CD4-positive, alpha-beta T cell treated with Interleukin-6 for 4 hours (primary cell): ENCODE results near the gene STK25.

ENCODE experiments used
- DNase-seq: peaks from one replicate; pipeline ENCODE4 v3.0.0-alpha.2; 2020; ENCODE audit warnings: mixed read lengths

The STK25 gene

DNA sequence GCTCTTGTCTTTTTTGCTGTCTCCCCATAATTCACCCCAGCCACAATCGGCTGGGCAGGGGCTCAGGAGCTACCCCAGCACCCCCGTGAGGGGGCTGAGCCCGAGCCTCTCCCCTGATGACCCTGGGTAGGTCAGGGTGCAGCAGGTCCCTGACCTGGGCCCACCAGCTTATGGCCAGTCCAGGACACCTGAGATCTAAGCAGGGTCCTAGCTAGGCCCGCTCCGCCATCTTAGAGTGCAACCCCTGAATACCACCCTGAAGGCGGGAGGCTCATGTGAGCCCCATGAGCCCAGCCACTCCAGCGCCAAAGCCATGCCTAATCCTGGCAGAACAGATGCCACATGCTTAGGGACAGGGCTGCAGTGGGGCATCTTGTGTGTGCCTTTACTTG, 16.2 kb downstream of the STK25 start:
- no peak for DNase-seq

DNA sequence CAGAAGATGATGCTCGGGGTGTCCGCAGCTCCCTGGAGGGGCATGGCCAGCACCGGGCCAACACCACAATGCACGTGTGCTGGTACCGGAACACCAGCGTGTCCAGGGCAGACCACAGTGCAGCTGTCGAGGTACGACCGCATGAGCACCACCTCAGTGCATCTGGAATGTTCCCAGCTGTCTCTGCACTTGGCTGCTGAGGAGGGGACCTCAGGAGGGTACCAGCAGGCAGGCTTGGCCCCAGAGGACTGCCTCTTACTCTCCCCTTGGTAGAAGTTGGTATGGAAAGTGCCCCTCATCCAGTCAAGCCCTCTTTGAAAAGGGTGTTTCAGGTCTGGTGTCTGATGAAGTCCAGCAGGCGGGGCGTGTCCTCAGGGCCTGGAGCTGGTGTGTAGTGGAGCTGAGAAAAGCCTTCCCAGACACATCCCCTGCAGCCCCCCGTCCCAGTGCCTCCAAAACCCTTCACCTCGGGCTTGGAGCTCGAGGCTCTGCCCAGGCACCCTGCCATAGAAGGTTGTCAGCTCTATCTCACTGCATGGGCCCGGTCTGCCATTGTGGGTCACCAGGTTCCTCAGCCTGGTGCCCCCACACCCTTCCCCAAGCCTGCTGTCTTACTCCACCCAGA, 16.7 kb downstream of the STK25 start:
- no peak for DNase-seq

DNA sequence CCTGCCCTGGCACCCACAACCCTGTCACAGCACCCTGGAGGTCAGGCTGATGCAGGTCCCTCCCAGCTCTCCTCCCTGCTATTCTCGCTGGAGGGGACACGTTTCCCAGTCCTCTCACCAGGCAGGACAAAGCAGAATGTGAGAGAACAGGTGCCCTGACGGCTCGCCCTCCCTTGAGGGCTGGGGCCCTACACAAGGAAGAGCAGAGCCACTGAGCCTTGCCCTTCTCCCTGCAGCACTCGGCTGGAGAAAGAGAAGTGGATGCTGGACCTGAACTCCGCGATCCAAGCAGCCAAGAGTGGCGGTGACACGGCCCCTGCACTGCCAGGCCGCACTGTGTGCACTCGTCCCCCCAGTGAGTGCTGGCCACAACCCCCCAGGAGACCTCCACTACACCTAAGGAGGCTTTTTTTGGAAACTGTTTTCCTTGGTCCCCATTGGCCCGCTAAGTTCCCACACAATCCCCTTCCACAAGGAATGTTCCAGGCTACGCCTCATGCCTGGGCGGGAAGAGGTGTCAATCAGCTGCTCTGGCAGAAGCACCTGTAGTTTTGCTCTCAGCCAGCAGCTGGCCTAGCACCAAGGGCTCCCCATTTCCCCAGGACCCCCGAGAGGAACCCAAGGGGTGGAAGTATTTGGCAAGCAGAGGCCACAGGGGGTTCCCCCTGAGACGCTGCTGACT, 17.4 kb downstream of the STK25 start:
- DNase-seq, result no peak

DNA sequence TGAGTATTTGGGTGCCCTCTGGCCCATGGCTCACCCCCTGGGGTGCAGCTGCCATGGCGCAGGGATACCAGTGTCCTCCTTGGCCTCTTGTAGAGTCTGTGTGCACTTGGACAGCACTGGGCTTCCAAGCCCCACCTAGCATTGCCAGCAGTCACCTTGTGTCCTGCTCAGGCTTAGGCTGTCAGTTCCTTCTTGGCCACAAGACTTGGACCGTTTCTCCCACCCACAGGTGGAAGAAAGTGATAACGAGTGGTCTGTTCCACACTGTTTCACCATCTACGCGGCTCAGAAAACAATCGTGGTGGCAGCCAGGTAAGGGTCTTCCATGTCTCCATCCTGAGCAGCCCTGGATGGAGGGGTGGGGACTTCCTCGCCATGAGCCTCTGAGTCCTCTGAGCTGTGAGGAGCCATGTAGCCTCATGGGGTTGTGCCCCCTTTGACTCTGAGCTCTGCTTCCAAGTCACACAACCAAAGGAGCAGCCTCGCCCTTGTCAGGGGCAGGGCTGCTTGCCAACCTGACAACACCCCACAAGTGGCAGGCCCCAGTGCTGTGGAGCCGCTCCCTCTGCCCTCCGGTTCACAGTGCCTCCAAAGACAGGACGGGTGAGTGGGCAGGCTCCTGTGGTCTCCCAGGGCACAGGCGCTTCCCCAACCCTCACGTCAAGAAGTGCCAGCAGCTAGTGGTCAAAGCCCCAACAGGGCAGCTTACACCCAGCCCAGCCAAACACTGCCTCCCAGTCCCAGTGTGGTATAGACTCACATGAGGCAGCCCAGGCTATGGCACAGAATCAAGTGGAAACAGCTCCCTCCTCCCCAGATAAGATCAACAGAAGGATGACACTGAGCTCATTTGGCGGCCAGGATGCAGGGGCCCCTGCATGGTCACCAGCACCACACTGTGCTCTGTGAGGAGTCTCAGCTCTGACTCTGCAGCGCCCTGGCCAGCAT, 18.4 kb downstream of the STK25 start:
- no peak for DNase-seq

DNA sequence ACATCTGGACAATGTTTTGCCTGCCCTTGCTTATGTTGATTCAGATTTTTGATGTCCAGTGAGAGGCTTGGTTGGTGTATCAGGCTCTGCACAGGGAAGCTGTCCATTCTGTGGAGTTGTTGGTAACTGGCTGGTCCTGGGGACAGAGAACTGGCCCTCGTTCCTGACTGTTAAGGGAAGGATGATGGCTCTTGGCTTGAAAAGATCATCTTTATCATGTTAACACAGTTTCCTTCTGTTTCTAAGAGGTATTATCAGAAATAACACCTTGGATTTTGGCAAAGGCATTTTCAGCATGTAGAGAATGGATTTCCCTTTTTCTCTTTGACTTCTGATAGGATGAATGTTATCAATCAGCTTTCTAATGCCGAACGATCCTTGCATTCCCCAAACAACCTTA, 19.3 kb downstream of the STK25 start:
- DNase-seq, result no peak

DNA sequence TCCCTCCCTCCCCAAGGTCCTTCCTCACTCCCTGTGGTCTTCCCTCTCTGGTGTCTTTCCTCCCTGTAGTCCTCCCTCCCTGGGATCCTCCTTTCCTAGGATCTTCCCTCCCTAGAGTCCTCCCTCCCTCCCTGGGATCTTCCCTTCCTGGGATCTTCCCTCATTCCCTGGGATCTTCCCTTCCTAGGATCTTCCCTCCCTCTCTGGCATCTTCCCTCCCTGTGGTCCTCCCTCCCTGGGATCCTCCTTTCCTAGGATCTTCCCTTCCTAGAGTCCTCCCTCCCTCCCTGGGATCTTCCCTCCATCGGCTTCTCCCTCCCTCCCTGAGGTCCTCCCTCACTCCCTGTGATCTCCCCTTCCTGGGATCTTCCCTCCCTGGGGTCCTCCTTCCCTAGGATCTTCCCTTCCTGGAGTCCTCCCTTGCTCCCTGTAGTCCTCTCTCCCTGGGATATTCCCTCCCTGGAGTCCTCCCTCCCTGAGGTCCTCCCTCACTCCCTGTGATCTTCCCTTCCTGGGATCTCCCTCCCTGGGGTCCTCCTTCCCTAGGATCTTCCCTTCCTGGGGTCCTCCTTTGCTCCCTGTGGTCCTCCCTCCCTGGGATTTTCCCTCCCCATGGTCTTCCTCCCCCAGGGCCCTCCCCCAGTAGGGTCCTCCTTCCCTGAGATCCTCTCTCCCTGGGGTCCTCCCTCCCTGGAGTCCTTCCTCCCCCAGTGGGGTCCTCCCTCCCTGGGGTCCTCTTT, 23.0 kb downstream of the STK25 start:
- no peak for DNase-seq

DNA sequence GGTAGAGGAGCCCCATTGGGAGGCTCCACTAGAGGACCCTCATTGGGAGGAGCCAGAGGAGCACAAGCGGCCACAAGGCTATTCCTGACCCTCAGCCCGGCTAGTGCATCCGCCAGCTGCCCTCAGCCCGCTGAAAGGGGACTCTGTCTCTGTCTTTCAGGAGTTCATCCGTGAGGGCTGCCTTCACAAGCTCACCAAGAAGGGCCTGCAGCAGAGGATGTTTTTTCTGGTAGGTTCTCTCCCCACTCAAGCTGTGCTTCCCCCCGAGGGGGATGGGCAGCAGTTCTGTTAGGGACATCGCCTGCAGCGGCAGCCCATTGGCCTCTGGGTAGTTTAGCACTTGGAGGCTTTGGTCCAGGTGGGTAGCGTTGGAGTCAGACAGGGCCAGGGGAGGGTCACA, 25.1 kb downstream of the STK25 start:
- no peak for DNase-seq

DNA sequence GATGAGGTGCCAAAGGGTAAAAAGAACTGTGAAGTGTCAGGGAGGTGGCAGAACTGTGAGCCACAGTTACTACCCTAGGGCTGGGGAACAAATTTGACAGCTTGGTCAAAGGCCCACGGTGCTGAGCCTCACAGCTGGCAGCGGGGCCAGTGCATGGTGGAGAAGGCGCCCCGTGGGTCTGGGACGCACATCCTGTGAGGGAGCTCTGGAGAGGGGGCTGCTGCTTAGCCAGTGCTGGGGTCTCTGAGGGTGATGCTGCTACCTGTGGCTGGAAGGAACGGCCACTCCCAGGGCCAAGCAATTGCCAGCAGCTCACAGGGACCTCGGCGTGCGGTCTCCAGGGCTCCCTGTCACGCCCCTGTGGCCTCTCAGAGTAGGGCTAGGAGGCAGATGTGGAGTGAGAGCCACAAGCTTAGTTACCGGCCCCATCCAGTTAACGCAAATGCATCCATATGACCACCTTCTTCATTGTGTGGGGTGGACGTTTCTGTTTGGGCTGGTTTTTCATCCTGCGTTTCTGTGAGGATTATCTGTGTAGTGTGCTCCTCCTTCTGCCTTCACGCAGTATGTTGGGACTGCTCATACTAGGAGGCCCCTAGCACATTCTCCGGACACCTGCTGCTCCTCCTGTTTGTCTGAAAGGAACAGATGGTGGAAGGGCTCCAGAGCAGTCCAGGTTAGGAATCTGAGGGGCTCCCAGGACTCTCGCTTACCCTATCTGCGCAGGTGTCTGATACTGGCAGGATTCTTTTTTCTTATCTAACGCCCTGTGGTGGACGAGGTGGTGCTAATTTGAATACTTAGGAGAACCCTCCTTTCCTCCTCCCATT, 26.0 kb downstream of the STK25 start:
- DNase-seq, result no peak

DNA sequence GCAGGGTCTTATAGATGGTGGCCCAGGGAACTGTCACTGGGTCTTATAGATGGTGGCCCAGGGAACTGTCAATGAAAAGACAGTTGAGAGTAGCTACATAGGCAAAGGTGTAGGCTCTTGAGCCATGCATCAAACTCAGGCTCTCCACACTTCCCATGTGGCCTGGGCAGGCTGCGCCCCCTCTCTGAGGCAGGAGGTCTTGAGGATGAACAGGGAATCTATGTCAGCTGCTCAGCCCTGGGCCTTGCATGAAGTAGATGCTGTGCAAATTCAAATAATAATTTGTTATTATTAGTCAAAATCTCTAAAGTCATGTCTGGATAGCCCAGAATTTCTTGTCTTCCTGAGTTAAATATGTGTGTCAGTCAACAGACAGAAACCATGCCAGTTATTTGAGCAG, 26.7 kb downstream of the STK25 start:
- DNase-seq, result no peak

DNA sequence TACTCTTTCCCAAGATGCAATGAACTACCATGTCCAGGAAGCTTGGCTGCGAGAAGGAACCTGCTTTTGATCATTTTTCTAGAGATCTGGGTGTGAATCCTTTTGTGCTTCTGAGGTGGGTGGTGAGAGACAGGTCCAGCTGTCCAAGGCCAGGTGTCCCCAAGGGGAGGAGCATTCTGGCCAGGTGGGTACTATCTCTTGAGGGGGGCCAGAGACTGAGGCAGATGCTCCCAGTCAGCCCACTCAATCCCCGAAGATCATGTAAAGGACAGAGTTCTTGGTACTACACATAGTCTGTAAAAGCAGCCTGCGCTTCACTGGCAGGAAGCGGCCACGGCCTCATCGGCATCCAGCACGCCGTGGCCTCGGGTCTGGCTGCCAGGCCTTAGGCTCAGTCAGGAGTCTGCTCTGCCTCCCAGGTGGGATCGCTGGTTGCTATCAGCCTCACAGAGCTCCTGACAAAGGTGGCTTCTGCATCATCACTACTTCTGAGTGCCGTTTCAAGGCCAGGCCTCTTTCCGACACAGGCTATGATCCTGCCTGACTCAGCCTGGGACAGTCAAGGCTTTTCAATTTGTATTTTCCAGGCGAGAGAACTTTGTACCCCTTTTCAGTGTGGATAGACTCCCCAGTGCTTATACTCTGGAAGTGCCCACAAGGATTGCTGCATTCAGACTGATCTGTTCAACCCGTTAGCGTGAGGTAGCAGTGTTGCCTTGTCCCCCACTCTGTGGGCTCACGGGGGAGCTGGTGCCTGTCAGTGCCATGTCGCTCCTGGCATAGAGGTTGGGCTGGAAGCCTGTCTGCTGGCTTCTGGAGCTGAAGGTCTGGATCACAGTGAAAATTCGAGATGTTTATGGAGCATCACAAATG, 29.1 kb downstream of the STK25 start:
- DNase-seq, result no peak

DNA sequence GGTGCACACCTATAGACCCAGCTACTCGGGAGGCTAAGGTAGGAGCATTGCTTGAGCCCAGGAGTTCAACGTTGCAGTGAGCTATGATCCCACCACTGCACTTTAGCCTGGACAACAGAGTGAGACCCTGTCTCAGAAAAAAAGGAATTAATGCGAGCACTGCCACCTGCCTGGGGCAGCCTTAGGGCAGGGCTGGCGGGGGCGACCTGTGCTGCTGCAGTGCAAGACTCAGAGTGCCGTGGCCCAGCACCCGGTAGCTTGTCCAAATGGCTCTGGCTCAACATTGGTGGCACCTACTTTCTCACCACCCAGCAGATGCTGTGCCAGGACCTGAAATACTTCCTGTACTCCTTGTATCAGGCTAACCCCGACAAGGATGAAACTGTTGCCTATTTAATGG, 30.2 kb downstream of the STK25 start:
- no peak for DNase-seq

DNA sequence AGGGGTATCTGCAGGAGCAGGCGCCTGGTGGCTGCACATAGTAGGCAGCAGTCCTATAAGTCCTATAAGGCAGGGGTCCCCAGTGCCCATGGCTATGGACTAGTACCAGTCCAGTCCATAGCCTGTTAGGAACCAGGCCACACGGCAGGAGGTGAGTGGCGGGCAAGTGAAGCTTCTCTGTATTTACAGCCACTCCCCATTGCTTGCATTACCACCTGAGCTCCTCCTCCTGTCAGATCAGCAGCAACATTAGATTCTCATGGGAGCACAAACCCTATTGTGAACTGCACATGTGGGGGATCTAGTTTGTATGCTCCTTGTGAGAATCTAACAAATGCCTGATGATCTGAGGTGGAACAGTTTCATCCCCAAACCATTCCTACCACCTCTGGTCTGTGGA, 33.1 kb downstream of the STK25 start:
- no peak for DNase-seq

DNA sequence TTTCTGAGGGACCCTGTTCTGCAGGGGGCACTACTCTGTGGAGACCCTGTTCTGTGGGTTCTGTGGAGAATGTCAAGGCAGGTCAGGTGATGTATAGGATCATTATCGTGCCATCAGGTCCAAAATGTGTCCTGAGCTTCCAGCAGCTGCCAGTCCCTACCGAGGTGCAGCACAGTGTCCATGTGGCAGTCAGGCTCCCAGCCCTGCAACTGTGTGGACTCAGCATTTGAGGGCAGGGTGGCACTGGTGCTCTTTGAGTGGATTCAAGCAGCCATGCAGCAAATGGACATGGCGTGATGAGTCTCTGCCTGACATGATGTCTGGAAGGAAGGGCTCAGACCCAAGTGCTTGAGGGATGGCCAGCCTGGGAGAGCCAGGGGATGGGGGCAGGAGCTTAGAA, 35.0 kb downstream of the STK25 start:
- DNase-seq, result no peak

DNA sequence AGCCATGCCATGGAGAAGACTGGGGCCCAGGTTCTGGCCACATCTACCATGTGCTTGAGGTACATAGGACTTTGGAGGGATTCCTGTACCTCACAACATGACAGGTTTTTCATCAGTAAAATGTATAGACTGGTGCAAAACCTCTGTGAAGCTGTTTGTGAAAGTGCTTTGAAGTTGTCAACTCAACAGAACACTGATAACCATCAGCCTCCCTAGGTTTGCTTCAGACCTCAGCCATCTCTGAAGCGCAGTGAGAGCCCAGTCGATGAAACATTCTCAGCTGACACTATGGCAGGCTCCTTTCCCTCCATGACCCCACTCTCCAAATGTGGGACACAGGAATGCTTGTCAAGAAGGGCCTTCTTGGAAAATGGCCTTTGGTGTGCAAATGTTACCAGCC, 38.6 kb downstream of the STK25 start:
- DNase-seq, result no peak

DNA sequence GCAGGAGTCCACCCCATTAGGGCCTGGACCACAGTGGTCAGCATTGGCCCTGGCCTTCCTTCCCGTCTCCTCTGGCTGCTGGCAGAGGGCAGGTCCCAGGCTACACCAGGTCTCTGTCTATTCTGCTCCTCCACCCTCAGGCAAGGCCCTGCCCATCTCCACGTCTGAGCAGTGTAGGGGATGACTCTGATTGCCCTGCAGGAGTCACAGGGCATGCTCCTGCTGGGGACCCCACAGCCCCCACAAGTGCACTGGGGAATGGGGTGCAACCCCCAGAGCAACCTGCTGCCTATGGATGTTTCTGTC, 40.0 kb downstream of the STK25 start:
- DNase-seq, result no peak

DNA sequence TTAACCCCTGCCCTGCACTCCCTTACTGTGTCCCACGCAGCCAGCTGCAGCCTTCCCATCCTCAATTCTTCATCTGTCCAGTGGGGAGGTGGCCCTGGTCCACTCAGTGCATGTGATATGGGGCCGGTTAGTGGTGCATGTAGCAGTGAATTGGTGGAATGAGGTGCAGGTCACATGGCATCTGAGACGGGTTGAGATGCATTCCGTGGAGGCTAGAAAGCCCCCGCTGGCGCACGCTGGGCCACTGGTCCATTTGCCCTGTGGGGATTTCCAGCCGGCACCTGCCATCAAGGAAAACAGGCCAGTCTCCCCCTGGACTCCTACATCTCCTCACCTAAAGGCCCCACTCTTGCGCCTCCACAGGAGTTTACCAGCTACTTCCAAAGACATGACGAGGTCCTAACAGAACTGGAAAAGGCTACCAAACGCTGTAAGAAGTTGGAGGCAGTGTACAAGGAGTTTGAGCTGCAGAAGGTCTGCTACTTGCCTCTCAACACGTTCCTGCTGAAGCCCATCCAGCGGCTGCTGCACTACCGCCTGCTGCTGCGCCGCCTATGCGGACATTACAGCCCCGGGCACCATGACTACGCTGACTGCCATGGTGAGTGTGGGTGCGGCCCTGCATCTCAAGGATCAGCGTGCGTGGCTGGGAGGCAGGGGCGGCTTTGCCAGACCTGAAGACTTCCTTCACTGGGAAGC, 40.5 kb downstream of the STK25 start:
- no peak for DNase-seq

DNA sequence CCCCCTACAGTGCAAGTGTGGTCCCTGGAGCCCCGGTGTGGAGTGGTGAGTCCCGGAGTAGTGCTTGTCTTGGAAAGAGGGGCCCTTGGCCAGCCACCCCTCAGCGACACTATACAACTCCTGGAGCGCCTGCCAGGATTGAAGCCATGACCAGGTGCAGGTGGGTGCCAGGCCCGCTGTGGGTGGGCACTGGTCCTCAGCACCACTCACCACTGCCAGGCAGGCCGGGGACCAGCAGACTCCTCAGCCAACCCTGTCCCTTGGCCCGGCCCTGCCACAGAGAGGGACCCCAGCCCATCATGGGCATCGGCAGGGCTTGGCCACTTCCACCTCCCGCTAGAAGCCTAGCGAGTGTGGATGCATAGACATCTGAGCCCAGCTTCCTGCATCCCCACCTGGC, 42.2 kb downstream of the STK25 start:
- DNase-seq, result no peak

DNA sequence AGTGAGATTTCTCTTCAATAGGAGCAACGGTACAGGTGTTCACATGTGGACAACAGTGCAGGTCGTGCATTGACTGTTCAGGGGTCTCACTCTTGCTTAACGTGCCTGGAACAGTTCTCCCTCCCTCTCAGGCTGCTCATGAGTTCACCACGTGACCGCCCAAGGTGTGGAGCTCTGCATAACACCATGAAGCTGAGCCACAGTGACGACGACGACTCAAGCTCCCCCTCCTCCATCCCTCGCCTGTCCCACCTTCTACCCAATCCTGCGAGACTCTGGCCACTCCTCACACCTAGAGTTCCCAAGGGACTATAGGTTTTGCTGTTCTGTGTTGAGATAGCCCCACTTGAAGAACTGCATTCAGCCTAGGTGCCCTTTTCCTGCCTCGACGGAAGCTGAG, 42.8 kb downstream of the STK25 start:
- no peak for DNase-seq

DNA sequence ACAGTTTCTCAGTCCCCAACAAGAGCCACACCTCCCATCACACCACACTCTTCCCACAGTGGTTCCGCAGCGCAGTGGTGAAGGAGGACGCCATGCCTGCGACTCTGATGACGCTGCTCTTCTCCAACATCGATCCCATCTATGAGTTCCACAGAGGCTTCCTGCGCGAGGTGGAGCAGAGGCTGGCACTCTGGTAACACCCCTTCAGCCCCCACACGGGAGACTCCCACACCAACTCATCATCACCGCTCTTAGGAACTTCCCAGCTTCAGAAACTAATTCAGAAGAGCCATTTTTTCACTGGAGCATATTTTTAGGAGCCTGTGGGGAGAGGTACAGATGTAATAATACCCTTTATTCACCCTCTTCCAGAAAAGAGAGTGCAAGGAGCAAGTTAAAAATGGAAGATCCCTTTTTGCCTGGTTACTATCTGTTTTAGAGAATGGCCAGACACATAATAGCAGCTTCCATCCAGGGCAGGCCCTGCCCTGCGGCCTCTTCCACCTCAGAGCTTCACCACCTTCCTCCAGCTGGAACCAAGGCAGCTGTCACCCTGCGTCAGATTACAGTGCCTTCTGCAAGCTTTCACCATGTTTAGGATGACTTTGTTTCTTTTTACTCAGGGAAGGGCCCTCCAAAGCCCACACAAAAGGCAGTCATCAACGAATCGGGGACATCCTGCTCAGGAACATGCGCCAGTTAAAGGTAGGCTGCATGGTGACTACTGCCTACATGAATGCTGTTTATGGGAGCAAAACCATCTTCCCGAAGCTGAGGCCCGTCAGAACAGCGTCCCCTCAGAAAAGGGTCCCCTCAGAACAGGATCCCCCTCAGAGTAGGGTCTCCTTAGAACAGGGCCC, 44.9 kb downstream of the STK25 start:
- no peak for DNase-seq
